ENCODE measurements around the gene TRIM2.

Gene TRIM2

GRCh38 chr4:153255233-153255632 is 51.0 kb downstream of the TRIM2 start:
- DNase-seq, result no peak

- no peak for DNase-seq
These were observed 52.9 kb downstream of the TRIM2 start for GRCh38 chr4:153257151-153257620.

GRCh38 chr4:153257991-153258390 is 53.7 kb downstream of the TRIM2 start:
- no peak for DNase-seq

GRCh38 chr4:153258750-153259149 is 54.5 kb downstream of the TRIM2 start:
- DNase-seq, result no peak

GRCh38 chr4:153259661-153260060 is 55.4 kb downstream of the TRIM2 start:
- no peak for DNase-seq

- no peak for DNase-seq
These were observed 55.9 kb downstream of the TRIM2 start for GRCh38 chr4:153260132-153260531.

- DNase-seq, result no peak
These were observed 56.5 kb downstream of the TRIM2 start for GRCh38 chr4:153260553-153261300.

GRCh38 chr4:153261461-153261860 is 57.2 kb downstream of the TRIM2 start:
- DNase-seq, result no peak

GRCh38 chr4:153261914-153262313 is 57.7 kb downstream of the TRIM2 start:
- DNase-seq, result no peak

GRCh38 chr4:153265306-153266047 is 61.2 kb downstream of the TRIM2 start:
- no peak for DNase-seq

- no peak for DNase-seq
These were observed 62.7 kb downstream of the TRIM2 start for GRCh38 chr4:153266988-153267387.

GRCh38 chr4:153267890-153268289 is 63.6 kb downstream of the TRIM2 start:
- no peak for DNase-seq

GRCh38 chr4:153268295-153268694 is 64.1 kb downstream of the TRIM2 start:
- DNase-seq, result no peak

- DNase-seq, result no peak
These were observed 65.2 kb downstream of the TRIM2 start for GRCh38 chr4:153269218-153269990.

GRCh38 chr4:153270361-153270760 is 66.1 kb downstream of the TRIM2 start:
- DNase-seq, result no peak

- no peak for DNase-seq
These were observed 67.6 kb downstream of the TRIM2 start for GRCh38 chr4:153271820-153272219.

GRCh38 chr4:153273751-153274150 is 69.5 kb downstream of the TRIM2 start:
- DNase-seq, result no peak

GRCh38 chr4:153274967-153275366 is 70.7 kb downstream of the TRIM2 start:
- DNase-seq, result no peak

- DNase-seq, result no peak
These were observed 71.4 kb downstream of the TRIM2 start for GRCh38 chr4:153275380-153276276.

- DNase-seq, result no peak
These were observed 72.7 kb downstream of the TRIM2 start for GRCh38 chr4:153276971-153277370.

GRCh38 chr4:153281476-153281875 is 77.2 kb downstream of the TRIM2 start:
- no peak for DNase-seq

- DNase-seq, result no peak
These were observed 77.8 kb downstream of the TRIM2 start for GRCh38 chr4:153282023-153282422.

All from CD4-positive, alpha-beta T cell treated with Interleukin-10 for 1 hour (primary cell).